ENCODE measurements around the gene SRXN1. TPM values are rescaled to one million over a fixed set of nuclear protein-coding genes. Genes with fewer than 3 reads are reported as not detected.

SRXN1 gene
- total RNA-seq, 1 donor from 2014 or later = 47.6 TPM

Other genes starting within 250 kb of the SRXN1 start
- gene RBCK1, start 244.9 kb downstream of the SRXN1 start, total RNA-seq = 44.2 TPM
- gene TBC1D20, start 190.7 kb downstream of the SRXN1 start, total RNA-seq = 23.1 TPM
- 103 TPM for gene CSNK2A1, start 109.4 kb downstream of the SRXN1 start, total RNA-seq
- 13.4 TPM for gene TCF15, start 42.9 kb downstream of the SRXN1 start, total RNA-seq
- not detected for gene SCRT2, start 22.6 kb upstream of the SRXN1 start, total RNA-seq
- 2.2 TPM for gene SLC52A3, start 115.3 kb upstream of the SRXN1 start, total RNA-seq
- 1.9 TPM for gene FAM110A, start 180.5 kb upstream of the SRXN1 start, total RNA-seq